RWPE2 (cell line): ENCODE results near the gene MDGA2.

ENCODE experiments used
- ATAC-seq: fragments of 200-7000 bp; cut with Tn5 transposase; 3 replicates; pipeline ENCODE4 v1.9.1; 2021; ENCODE audit warnings: low read depth
- DNase-seq: peaks from one replicate; pipeline ENCODE4 v3.0.0-alpha.2; 2020; ENCODE audit warnings: low spot score
- H3K27ac ChIP-seq: fragments of 450-650 bp; 2 replicates; pipeline ENCODE4 v1.5.1; 2017; ENCODE audit warnings: mild to moderate bottlenecking; ENCODE audit not compliant: poor library complexity, severe bottlenecking
- H3K27me3 ChIP-seq: fragments of 250-450 bp; sonication (Bioruptor Pico); 2 replicates; pipeline ENCODE4 v1.5.1; 2021; ENCODE audit warnings: mild to moderate bottlenecking, moderate library complexity; ENCODE audit not compliant: insufficient read depth, poor library complexity, severe bottlenecking
- H3K36me3 ChIP-seq: fragments of 250-450 bp; sonication (Bioruptor Pico); 2 replicates; pipeline ENCODE4 v1.5.1; 2020; ENCODE audit warnings: low read depth, mild to moderate bottlenecking, moderate library complexity
- H3K4me1 ChIP-seq: fragments of 250-450 bp; sonication (Bioruptor Pico); 2 replicates; pipeline ENCODE4 v1.5.1; 2021; ENCODE audit warnings: mild to moderate bottlenecking, moderate library complexity; ENCODE audit not compliant: insufficient read depth, poor library complexity, severe bottlenecking
- H3K4me3 ChIP-seq: fragments of 250-450 bp; sonication (Bioruptor Pico); 2 replicates; pipeline ENCODE4 v1.5.1; 2021; ENCODE audit warnings: mild to moderate bottlenecking, moderate library complexity; ENCODE audit not compliant: severe bottlenecking
- H3K9me3 ChIP-seq: fragments of 250-450 bp; sonication (Bioruptor Pico); 2 replicates; pipeline ENCODE4 v1.5.1; 2021; ENCODE audit warnings: mild to moderate bottlenecking, moderate library complexity; ENCODE audit not compliant: severe bottlenecking
- CTCF ChIP-seq: fragments of 450-650 bp; IDR thresholded peaks from one replicate; pipeline ENCODE4 v1.5.1; 2017; ENCODE audit warnings: mild to moderate bottlenecking, moderate library complexity; ENCODE audit not compliant: poor library complexity, severe bottlenecking

Gene MDGA2

GRCh38 chr14:47466916-47467315 is 208.5 kb downstream of the MDGA2 start:
- Histone ChIP-seq H3K27ac (no peak overlapping the region), H3K9me3 (no peaks in the 10 kb centered on the region), H3K36me3 (no peaks in the 10 kb centered on the region), H3K4me1 (no peaks in the 10 kb centered on the region), H3K4me3 (no peak overlapping the region), H3K27me3 (peaks cover 26% of the 10 kb centered on the region)
- no peak for DNase-seq
- ATAC-seq, result no peak
- no peak for TF ChIP-seq CTCF

DNA sequence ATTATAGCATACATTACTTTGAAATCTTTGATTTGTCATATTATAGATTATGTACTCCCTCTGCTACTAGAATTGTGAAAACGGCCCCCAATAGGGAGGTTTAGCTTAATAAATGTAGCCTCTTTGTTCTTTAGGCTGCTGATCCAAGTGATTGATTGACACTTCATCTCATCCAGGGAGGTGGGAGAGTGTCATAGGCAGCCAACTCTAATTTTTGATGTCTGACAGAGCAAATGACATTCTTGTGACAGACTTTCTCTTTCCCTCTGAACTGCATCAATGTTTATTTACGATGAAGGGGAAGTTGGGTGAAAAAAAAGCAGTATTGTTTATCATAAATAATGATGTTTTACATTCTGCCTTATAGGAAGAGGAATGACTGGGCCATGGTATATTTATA is 221.4 kb downstream of the MDGA2 start:
- no peak for DNase-seq
- H3K36me3 ChIP-seq, result no peaks in the 10 kb centered on the region
- ATAC-seq, result no peak
- H3K27me3 ChIP-seq, result peaks cover 8% of the 10 kb centered on the region
- TF ChIP-seq CTCF, result no peak
- H3K9me3 ChIP-seq, result no peaks in the 10 kb centered on the region
- H3K27ac ChIP-seq, result no peak overlapping the region
- no peaks in the 10 kb centered on the region for H3K4me1 ChIP-seq
- H3K4me3 ChIP-seq, result no peak overlapping the region

DNA sequence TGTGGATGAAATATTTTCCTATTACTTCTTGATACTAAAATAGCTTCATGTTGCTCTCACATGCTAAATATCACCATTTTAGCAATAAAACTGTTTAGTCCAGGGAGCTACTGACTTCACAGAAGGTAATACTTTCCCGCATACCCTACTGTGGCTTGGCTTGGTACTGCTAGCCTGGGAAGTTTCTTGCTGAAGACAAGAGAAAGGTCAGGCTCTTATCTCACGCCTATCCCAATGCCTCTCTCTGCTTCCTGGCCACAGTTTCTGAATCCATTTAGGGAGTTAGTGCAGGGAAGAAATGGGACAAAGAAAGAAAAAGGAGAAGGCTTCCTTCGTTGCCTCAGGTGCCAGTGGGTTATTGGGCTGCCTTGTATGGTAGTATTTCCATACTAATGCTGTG is 228.3 kb downstream of the MDGA2 start:
- Histone ChIP-seq H3K4me1 (no peaks in the 10 kb centered on the region), H3K27me3 (peaks cover 33% of the 10 kb centered on the region), H3K27ac (no peak overlapping the region), H3K4me3 (no peak overlapping the region), H3K9me3 (no peaks in the 10 kb centered on the region), H3K36me3 (no peaks in the 10 kb centered on the region)
- no peak for TF ChIP-seq CTCF
- DNase-seq (no peak), ATAC-seq (no peak)

DNA sequence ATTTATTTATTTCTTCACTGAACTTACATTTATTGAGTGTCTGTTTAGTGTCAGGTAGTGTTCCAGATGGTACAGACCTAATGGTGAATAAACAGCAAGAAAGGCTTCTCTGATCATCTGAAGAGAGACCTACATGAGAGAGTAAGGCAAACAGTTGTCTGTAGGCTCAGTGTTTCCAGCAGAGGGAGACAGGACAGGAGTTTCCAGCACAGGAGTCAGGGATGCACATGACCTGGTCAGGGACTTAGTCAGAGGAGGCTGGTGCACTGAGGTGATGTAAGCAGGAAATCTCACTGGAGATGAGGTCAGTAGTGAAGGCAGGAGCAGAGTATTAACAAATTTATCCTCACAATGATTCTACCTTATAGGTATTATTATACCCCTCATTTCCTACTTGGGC is 233.2 kb downstream of the MDGA2 start:
- H3K27me3 ChIP-seq, result peaks cover 24% of the 10 kb centered on the region
- TF ChIP-seq CTCF, result peak; percentile 56
- H3K4me3 ChIP-seq, result no peak overlapping the region
- H3K36me3 ChIP-seq, result no peaks in the 10 kb centered on the region
- H3K27ac ChIP-seq, result no peak overlapping the region
- H3K9me3 ChIP-seq, result no peaks in the 10 kb centered on the region
- DNase-seq (peak; percentile 45), ATAC-seq (peak; percentile 95)
- no peaks in the 10 kb centered on the region for H3K4me1 ChIP-seq

GRCh38 chr14:47439953-47440352 is 235.5 kb downstream of the MDGA2 start:
- no peak for ATAC-seq
- Histone ChIP-seq H3K36me3 (no peaks in the 10 kb centered on the region), H3K27me3 (peaks cover 19% of the 10 kb centered on the region), H3K27ac (no peak overlapping the region), H3K9me3 (no peaks in the 10 kb centered on the region), H3K4me1 (no peaks in the 10 kb centered on the region), H3K4me3 (no peak overlapping the region)
- TF ChIP-seq CTCF, result no peak
- DNase-seq, result no peak
